ENCODE results near the gene DOCK3. TPM values are rescaled to one million over a fixed set of nuclear protein-coding genes. Genes with fewer than 3 reads are reported as not detected.

DOCK3 gene
- total RNA-seq: 6.0 TPM

GRCh38 chr3:50674349-50675178 lies at the start of gene DOCK3:
TSS of gene DOCK3 (plus strand) at chr3:50674927. CDS start at chr3:50675264, 337 bp downstream.
- DNase-seq (ENCODE audit: low spot score): no peak

GRCh38 chr3:50625231-50626182 lies 49.2 kb upstream of the DOCK3 start:
- DNase-seq (ENCODE audit: low spot score): no peak

- no peak for DNase-seq (ENCODE audit: low spot score)
Measured at GRCh38 chr3:50626401-50626800, 48.3 kb upstream of the DOCK3 start.

- DNase-seq (ENCODE audit: low spot score): peak; percentile 73
Measured at GRCh38 chr3:50627407-50628051, 47.2 kb upstream of the DOCK3 start.

GRCh38 chr3:50628601-50629000 lies 46.1 kb upstream of the DOCK3 start:
- no peak for DNase-seq (ENCODE audit: low spot score)

GRCh38 chr3:50630394-50630793 lies 44.3 kb upstream of the DOCK3 start:
- DNase-seq (ENCODE audit: low spot score): no peak

GRCh38 chr3:50630877-50631276 lies 43.9 kb upstream of the DOCK3 start:
- DNase-seq (ENCODE audit: low spot score): no peak

GRCh38 chr3:50632450-50632849 lies 42.3 kb upstream of the DOCK3 start:
- no peak for DNase-seq (ENCODE audit: low spot score)

GRCh38 chr3:50633230-50633790 lies 41.4 kb upstream of the DOCK3 start:
- no peak for DNase-seq (ENCODE audit: low spot score)

GRCh38 chr3:50635066-50635465 lies 39.7 kb upstream of the DOCK3 start:
- no peak for DNase-seq (ENCODE audit: low spot score)

GRCh38 chr3:50637011-50637410 lies 37.7 kb upstream of the DOCK3 start:
- no peak for DNase-seq (ENCODE audit: low spot score)

- no peak for DNase-seq (ENCODE audit: low spot score)
Measured at GRCh38 chr3:50637945-50638344, 36.8 kb upstream of the DOCK3 start.

- DNase-seq (ENCODE audit: low spot score): no peak
Measured at GRCh38 chr3:50639055-50639494, 35.7 kb upstream of the DOCK3 start.

- no peak for DNase-seq (ENCODE audit: low spot score)
Measured at GRCh38 chr3:50642382-50642781, 32.3 kb upstream of the DOCK3 start.

- no peak for DNase-seq (ENCODE audit: low spot score)
Measured at GRCh38 chr3:50644561-50644960, 30.2 kb upstream of the DOCK3 start.

GRCh38 chr3:50645378-50645777 lies 29.3 kb upstream of the DOCK3 start:
- no peak for DNase-seq (ENCODE audit: low spot score)

- no peak for DNase-seq (ENCODE audit: low spot score)
Measured at GRCh38 chr3:50648313-50648712, 26.4 kb upstream of the DOCK3 start.

- DNase-seq (ENCODE audit: low spot score): no peak
Measured at GRCh38 chr3:50648944-50649343, 25.8 kb upstream of the DOCK3 start.

GRCh38 chr3:50649451-50649931 lies 25.2 kb upstream of the DOCK3 start:
- no peak for DNase-seq (ENCODE audit: low spot score)

- DNase-seq (ENCODE audit: low spot score): no peak
Measured at GRCh38 chr3:50650018-50650417, 24.7 kb upstream of the DOCK3 start.

- no peak for DNase-seq (ENCODE audit: low spot score)
Measured at GRCh38 chr3:50651445-50651844, 23.3 kb upstream of the DOCK3 start.

Data from ureter (tissue), 1 donor.